Esophagus (tissue), 2 donors: ENCODE results near the gene CACNA2D3. TPM values are rescaled to one million over a fixed set of nuclear protein-coding genes. Genes with fewer than 3 reads are reported as not detected.
"Not testable (repeated sequence)": the region's sequence is repeated elsewhere in the genome, so short reads cannot be mapped to it uniquely, and the experiment has no call there.

Source experiments
- H3K27ac ChIP-seq, 2 donors: one replicate each; pipeline ENCODE4 v1.5.1; 2013; ENCODE audit warnings: low read depth in 2 of 2, mild to moderate bottlenecking in 2 of 2, inconsistent platforms in 1 of 2, low read length in 1 of 2, moderate library complexity in 1 of 2
- H3K27me3 ChIP-seq, 2 donors: one replicate each; pipeline ENCODE4 v1.6.1; 2013; ENCODE audit warnings: low read length in 2 of 2, control low read depth in 1 of 2, mild to moderate bottlenecking in 1 of 2; ENCODE audit not compliant: insufficient read depth in 2 of 2, control insufficient read depth in 1 of 2
- H3K36me3 ChIP-seq, 2 donors: one replicate each; pipeline ENCODE4 v1.6.1; 2013; ENCODE audit warnings: low read length in 1 of 2; ENCODE audit not compliant: control insufficient read depth in 2 of 2, insufficient read depth in 2 of 2
- H3K4me1 ChIP-seq, 2 donors: one replicate each; pipeline ENCODE4 v1.6.1; 2013; ENCODE audit warnings: low read length in 1 of 2; ENCODE audit not compliant: control insufficient read depth in 2 of 2, insufficient read depth in 2 of 2
- H3K4me3 ChIP-seq, 2 donors: one replicate each; pipeline ENCODE4 v1.5.1; 2013; ENCODE audit warnings: low read length in 2 of 2, mild to moderate bottlenecking in 2 of 2, low read depth in 1 of 2, moderate library complexity in 1 of 2
- H3K9me3 ChIP-seq, 2 donors: one replicate each; pipeline ENCODE4 v1.6.1; 2013; ENCODE audit warnings: mild to moderate bottlenecking in 2 of 2, low read depth in 1 of 2, low read length in 1 of 2, moderate library complexity in 1 of 2; ENCODE audit not compliant: control insufficient read depth in 2 of 2, insufficient read depth in 1 of 2
- WGBS, 2 donors: extraction: QIAGEN DNeasy Blood & Tissue Kit; methylation state at CpG; one replicate each; pipeline ENCODE4 v1.1.7; 2013; 5-methylcytosine and 5-hydroxymethylcytosine counted together
- polyA plus RNA-seq, 2 donors: library from polyadenylated mRNA; stranded (reverse); fragments of 200-250 nt; gene quantifications; one replicate each; pipeline ENCODE4 v1.2.3, GENCODE V29; 2013
- donor health status: healthy with polysubstance abuse.
- donor health status: Bipolar disorder and iron deficiency.

CACNA2D3 gene
- polyA plus RNA-seq, 2 donors: 1.7 to 1.8 TPM

GRCh38 chr3:54631516-54632325 lies 509.4 kb downstream of the CACNA2D3 start:
- no peaks in the 10 kb centered on the region for H3K36me3 ChIP-seq
- H3K9me3 ChIP-seq: no peaks in the 10 kb centered on the region
- WGBS, 2 donors: 50 to 65% methylated on average over 6 of the region's 6 CpGs
- no peak overlapping the region for H3K4me3 ChIP-seq
- H3K27ac ChIP-seq: no peak overlapping the region
- no peaks in the 10 kb centered on the region for H3K4me1 ChIP-seq
- H3K27me3 ChIP-seq: no peaks in the 10 kb centered on the region

- Histone ChIP-seq H3K27me3 (no peaks in the 10 kb centered on the region), H3K9me3 (no peaks in the 10 kb centered on the region), H3K36me3 (no peaks in the 10 kb centered on the region), H3K4me1 (no peaks in the 10 kb centered on the region), H3K4me3 (no peak overlapping the region), H3K27ac (no peak overlapping the region)
- WGBS, 2 donors: 81 to 87% methylated on average over 1 of the region's 1 CpG
Observed at GRCh38 chr3:54632326-54632665, 509.9 kb downstream of the CACNA2D3 start.

- no peak overlapping the region for H3K27ac ChIP-seq
- H3K9me3 ChIP-seq: no peaks in the 10 kb centered on the region
- WGBS, 2 donors: 90 to 95% methylated on average over 6 of the region's 6 CpGs
- H3K4me1 ChIP-seq: no peaks in the 10 kb centered on the region
- H3K4me3 ChIP-seq: no peak overlapping the region
- no peaks in the 10 kb centered on the region for H3K27me3 ChIP-seq
- no peaks in the 10 kb centered on the region for H3K36me3 ChIP-seq
Observed at GRCh38 chr3:54632834-54633233, 510.5 kb downstream of the CACNA2D3 start.

- WGBS, 2 donors: 69 to 74% methylated on average over 10 of the region's 10 CpGs
- Histone ChIP-seq H3K27me3 (no peaks in the 10 kb centered on the region), H3K27ac (no peak overlapping the region), H3K4me3 (no peak overlapping the region), H3K4me1 (no peaks in the 10 kb centered on the region), H3K9me3 (no peaks in the 10 kb centered on the region), H3K36me3 (no peaks in the 10 kb centered on the region)
Observed at GRCh38 chr3:54633444-54634121, 511.2 kb downstream of the CACNA2D3 start.

- 65 to 80% methylated on average over 3 of the region's 3 CpGs for WGBS, 2 donors
- H3K4me1 ChIP-seq: no peaks in the 10 kb centered on the region
- H3K27ac ChIP-seq: no peak overlapping the region
- H3K36me3 ChIP-seq: no peaks in the 10 kb centered on the region
- H3K9me3 ChIP-seq: no peaks in the 10 kb centered on the region
- H3K27me3 ChIP-seq: no peaks in the 10 kb centered on the region
- no peak overlapping the region for H3K4me3 ChIP-seq
Observed at GRCh38 chr3:54634122-54634469, 511.7 kb downstream of the CACNA2D3 start.

GRCh38 chr3:54639790-54640372 lies 517.5 kb downstream of the CACNA2D3 start:
- H3K27ac ChIP-seq, H3K27me3 ChIP-seq, H3K4me3 ChIP-seq, H3K9me3 ChIP-seq, H3K4me1 ChIP-seq, H3K36me3 ChIP-seq: not testable (repeated sequence)
- WGBS, 2 donors: 44% methylated on average over 12 of the region's 12 CpGs

- no peaks in the 10 kb centered on the region for H3K36me3 ChIP-seq
- H3K27ac ChIP-seq: peak overlapping the region; percentile 53 to 78
- H3K4me1 ChIP-seq: no peaks in the 10 kb centered on the region
- H3K27me3 ChIP-seq: no peaks in the 10 kb centered on the region
- H3K4me3 ChIP-seq: no peak overlapping the region
- H3K9me3 ChIP-seq: peaks cover 0 to 2% of the 10 kb centered on the region in 2 donors
- 53 to 55% methylated on average over 2 of the region's 2 CpGs for WGBS, 2 donors
Observed at GRCh38 chr3:54641226-54642014, 519.1 kb downstream of the CACNA2D3 start.

- Histone ChIP-seq H3K4me3 (no peak overlapping the region), H3K4me1 (no peaks in the 10 kb centered on the region), H3K9me3 (peaks cover 0 to 2% of the 10 kb centered on the region in 2 donors), H3K36me3 (no peaks in the 10 kb centered on the region), H3K27ac (peak overlapping the region; percentile 36 to 76), H3K27me3 (no peaks in the 10 kb centered on the region)
- WGBS, 2 donors: 67 to 75% methylated on average over 6 of the region's 6 CpGs
Observed at GRCh38 chr3:54642147-54642546, 519.8 kb downstream of the CACNA2D3 start.

GRCh38 chr3:54647721-54648120 lies 525.4 kb downstream of the CACNA2D3 start:
- H3K4me1 ChIP-seq: no peaks in the 10 kb centered on the region
- no peak overlapping the region for H3K4me3 ChIP-seq
- H3K27me3 ChIP-seq: no peaks in the 10 kb centered on the region
- no peaks in the 10 kb centered on the region for H3K36me3 ChIP-seq
- H3K9me3 ChIP-seq: peaks cover 0 to 2% of the 10 kb centered on the region in 2 donors
- H3K27ac ChIP-seq: no peak overlapping the region
